Measurements from ENCODE around the gene CATSPERD.

Gene CATSPERD

DNA sequence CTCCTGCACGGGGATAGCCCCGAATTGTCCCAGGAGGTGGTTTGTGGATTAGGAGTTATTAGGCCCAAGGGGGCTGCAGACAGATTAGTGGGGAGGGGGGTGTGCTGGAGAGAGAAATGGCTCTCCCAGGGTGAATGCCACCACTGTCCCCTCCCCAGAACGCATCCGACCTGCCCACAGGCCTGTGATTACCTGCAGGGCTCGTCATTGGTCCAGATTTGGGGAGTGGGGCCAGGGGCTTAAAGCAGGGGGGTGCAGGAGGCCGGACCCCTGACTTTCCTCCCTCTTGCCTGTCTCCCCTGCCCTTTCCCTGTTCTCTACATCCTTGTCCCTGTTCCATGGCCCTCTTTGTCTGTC lies 85.7 kb downstream of the CATSPERD start:
- no peak for DNase-seq (ENCODE audit: low spot score)

DNA sequence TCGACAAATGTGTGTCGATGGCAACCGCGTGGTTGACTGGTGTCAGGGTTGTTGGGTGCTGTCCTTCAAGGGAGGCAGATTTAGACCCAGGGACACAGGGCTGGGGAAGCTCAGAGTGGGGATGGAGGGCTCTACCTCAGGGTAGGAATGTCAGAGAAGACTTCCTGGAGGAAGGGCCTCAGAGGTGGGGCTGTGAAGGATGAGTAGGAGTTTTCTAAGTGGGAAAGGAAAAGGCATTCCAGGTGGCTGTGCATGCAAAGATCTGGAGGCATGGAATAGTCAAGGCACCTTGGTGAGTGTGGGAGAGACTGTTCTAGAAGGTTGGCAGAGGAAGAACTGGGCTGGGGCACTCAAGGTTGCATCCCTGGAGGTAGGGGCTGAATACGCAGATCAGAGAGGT lies 86.5 kb downstream of the CATSPERD start:
- no peak for DNase-seq (ENCODE audit: low spot score)

DNA sequence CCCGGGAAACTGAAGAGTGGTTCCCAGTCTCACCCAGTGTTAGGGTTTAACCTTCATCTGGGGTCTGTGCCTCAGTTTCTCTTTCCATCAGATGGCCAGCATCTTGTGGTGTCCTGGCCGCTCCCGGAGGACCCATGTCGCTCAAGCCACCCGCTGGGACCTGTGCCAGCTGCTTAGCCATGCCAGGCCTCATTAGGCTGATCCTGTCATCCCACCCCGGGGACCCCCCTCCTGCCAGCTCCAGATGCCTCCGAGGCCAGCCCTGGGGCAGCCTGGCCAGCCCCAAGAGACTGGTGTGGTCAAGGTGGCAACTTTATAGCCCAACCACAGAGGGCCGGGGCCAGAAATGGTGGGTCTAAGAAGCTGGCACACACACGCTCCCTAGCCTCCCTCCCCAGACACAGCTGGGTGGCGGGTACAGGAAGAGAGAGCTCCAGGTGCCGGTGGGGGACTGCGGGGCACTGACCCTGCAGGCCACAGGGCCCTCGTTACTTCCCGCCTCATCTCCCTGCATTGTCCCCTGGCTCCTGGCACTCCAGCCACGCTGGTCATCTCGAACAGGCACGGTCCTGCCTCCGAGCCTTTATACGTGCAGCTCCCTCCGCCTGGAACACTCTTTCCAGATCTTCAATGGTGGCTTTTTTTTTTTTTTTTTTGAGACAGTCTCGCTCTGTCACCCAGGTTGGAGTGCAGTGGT lies 87.8 kb downstream of the CATSPERD start:
- no peak for DNase-seq (ENCODE audit: low spot score)

DNA sequence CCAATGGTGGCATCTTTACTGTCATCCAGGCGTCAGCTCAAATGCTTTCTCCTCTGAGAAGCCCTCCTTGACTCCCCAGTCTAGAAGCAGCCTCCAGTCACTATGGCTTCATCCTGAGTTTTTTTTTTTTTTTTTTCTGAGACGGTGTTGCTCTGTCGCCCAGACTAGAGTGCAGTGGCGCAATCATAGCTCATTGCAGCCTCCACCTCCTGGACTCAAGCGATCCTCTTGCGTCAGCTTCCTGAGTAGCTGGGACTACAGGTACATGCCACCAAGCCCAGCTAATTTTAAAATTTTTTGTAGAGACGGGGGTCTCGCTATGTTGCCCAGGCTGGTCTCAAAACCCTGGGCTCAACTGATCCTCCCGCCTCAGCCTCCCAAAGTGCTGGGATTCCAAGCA lies 88.6 kb downstream of the CATSPERD start:
- no peak for DNase-seq (ENCODE audit: low spot score)

DNA sequence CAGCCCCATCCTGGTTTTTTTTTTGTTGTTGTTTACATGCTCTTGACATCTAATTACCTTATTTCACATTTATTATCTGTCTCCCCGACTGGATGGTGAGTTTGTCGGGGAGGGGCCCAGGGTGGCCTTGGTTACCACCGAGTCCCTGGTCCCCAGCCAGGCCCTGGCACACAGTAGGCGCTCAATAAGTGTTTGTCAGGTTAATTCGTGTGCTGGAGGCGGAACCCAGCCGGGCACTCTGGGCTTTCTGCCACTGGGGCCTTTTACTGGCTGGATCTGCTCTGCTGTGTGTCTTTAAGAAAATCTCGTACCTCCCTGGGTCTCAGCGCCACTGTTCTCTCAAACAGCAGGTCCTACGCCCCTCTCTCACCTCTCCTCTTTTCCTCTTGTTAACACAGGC lies 89.0 kb downstream of the CATSPERD start:
- no peak for DNase-seq (ENCODE audit: low spot score)

DNA sequence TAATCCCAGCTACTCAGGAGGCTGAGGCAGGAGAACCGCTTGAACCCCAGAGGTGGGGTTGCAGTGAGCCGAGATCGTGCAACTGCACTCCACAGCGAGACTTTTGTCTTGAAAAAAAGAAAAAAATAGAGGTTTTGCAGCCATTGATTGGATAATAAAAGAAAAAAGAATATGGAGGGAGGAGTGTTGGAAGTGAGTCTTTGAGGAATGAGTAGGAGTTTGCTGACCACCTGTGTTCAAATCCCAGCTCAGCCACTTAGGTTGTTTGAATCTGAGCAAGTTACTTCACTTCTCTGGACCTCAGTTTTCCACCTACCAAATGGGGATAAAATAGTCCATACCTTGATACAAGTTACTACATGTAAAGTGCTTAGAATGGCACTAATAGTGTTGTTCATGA lies 90.7 kb downstream of the CATSPERD start:
- DNase-seq (ENCODE audit: low spot score) = no peak

DNA sequence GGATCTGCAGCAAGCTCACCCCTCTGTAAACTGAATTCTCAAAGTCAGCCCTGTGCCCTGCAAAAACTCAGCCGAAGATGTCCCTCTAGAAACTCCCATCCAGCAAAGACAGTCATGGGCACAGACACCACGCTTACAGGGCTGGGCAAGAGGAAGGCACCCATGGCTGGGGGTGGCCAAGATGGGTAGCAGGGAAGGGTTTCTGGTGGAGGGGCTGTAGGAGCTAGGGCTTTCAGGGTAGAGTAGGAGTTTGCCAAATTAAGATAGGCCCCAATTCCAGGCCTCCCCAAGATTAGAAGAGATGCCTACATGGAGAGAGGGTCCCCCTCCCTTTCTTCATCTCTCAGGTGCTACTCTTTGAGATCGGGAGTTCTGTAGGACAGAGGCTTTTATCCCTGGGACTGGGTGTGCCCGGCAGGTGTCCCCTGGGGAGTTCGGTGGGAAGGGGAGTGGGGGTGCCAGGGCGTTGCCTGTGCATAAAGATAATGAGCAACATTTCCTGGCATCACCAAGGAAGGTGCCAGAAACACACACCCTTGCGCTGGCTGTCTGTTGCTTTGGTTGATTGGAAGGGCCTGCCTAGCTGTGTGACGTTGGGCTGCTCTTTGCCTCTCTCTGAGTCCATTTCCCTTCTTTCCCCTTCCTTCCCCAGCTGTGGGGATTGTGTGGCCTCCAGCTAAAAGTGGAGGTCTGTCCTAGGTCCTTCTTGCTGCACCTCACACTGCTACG lies 93.8 kb downstream of the CATSPERD start:
- DNase-seq (ENCODE audit: low spot score) = no peak

DNA sequence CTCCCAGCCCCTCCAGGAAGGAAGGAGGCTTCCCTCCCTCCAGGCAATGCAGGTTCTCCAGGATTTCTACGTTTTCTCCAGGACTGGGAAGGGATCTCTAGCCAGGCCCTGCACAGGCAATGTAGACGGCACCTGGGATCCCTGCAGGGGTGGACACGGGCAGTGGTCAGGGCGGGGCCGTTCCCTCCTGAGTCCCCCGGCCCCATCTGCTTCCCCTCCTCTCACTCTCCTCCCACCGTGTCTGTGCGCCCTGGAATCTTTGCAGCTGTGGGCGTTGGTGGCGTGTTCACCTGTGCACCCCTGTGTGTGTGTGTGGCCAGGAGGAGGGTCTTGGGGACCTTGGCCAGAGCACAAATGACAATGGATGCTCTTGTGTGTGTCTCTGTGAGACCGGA lies 94.4 kb downstream of the CATSPERD start:
- DNase-seq (ENCODE audit: low spot score) = no peak

DNA sequence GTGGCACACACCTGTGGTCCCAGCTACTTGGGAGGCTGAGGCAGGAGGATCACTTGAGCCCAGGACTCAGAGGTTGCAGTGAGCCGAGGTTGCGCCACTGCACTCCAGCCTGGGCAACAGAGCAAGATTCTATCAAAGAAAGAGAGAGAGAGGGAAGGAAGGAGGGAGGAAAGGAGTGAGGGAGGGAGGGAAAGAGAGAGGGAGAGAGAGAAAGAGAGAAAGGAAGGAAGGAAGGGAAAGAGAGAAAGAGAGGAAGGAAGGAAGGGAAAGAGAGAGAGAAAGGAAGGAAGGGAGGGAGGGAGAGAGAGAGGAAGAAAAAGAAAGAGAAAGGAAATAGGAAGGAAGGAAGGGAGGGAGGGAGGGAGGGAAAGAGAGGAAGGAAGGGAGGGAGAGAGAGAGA lies 96.8 kb downstream of the CATSPERD start:
- DNase-seq (ENCODE audit: low spot score) = no peak

DNA sequence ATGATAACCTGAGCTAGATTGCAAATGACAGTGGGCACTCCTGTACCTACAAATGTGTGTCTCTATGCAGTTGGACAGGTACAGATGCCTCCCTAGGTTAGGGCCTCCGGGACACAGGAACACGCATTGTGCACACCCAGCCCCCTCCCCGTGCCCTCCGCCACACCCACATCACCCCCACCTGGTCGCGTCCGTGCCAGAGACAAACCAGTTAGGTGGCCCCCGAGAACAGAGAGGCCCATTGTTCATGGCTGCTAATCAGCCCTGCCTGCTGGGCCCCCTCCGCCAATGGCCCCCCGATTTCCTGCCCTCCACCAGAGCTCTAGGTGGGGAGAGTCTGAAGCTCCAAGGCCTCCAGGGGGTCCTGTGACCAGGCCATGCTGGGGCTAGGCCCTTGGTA lies 98.2 kb downstream of the CATSPERD start:
- no peak for DNase-seq (ENCODE audit: low spot score)

DNA sequence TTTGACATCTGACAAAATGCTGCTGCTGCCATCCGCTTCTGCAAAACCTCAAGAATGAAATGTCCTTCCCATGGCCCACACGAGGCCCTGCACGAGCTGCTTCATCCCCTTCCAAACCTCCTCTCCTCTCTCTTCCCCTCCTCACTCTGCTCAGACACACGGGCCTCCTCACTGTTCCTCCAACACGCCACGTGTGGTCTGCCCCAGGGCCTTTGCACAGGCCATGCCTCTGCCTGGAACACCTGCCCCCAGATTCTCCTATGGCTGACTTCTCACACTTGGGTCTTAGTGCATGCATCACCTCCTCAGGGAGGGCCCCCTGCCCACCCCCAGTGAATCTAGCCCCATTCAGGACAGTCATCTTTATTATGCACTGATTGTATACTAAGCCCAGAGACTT lies 100.3 kb downstream of the CATSPERD start:
- DNase-seq (ENCODE audit: low spot score) = no peak

DNA sequence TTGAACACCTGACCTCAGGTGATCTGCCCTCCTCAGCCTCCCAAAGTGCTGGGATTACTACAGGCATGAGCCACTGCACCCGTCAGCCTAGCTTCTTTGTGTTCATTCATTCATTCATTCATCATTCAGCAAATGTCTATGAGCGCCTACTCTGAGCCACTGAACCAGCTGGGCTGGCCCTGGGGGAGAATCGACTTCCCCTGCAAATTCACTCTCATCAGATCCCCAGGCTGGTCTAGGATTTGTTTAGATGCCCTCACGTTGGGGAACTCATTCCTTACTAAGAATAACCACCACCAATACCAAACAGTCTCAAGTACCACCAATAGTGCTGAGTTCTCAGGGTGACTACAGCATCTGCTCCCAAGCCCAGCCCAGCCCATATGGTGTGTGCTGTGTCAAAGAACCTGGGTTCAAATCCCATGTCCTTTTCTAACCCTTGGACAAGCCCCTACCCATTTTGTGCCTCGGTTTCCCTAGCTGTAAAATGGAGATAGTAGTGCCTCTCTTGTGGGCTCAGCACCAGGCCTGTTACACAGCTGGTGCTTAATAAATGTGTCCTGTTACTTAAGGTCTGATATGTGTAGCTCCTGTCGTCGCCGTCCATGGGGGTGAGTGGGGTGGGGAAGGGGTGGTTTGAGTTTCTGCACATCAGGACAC lies 101.2 kb downstream of the CATSPERD start:
- DNase-seq (ENCODE audit: low spot score) = no peak

DNA sequence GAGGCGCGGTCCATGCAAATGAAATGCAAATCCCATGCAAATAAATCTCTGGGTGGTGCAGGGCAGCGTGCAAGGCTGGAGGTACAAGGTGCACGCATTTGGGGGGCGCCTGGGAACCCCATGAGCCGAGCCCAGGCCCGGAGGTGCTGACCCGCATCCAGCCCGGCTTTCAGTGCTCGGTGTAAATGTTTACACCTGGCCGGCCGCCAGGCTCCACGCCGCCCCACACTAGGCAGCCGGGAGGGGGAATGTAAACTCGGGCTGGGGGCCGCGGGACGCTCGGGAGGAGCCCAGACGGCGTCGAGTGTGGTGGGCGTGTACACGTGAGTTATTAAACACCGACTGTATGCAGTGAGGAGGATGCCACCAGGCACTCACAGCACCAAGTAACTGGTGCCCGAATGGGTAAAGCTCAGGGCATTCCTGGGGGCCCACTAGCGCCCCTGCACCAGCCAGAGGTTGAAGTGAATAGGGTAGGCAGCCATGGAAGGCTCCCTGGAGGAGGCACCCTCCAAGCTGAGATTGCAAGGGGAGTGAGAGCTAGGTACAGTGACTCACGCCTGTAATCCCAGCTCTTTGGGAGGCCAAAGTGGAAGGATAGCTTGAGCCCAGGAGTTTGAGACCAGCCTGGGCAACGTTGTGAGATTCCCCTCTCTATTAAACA lies 101.9 kb downstream of the CATSPERD start:
- no peak for DNase-seq (ENCODE audit: low spot score)

DNA sequence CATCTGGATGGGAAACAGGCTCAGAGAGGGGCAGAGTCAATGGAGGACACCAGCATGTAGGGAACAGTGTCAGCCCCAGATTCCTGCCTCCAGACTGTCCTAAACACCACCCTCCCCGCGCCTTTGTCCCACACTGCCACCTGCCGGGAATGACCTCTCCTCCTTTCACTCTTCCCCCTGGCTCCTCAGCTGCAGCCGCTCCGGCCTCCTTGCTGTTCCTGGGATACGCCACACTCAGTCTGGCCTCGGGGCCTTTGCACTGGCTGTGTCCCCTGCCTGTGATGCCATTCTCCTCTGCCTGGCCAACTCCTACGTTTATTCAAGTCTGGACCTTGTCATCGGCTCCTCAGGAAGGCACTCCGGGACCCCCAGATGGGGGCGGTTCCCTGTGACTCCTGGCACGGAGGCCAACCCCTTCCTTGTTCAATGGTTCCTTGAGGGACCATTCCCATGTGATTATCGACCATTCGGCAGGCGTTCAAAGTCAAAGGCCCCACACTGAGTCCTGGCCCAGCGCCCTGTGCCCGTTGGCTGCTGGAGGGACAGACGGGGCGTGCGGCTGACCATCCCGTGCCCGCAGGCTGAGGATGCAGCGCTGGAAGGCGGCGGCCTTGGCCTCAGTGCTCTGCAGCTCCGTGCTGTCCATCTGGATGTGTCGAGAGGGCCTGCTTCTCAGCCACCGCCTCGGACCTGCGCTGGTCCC lies 103.3 kb downstream of the CATSPERD start:
- DNase-seq (ENCODE audit: low spot score) = peak; percentile 40

DNA sequence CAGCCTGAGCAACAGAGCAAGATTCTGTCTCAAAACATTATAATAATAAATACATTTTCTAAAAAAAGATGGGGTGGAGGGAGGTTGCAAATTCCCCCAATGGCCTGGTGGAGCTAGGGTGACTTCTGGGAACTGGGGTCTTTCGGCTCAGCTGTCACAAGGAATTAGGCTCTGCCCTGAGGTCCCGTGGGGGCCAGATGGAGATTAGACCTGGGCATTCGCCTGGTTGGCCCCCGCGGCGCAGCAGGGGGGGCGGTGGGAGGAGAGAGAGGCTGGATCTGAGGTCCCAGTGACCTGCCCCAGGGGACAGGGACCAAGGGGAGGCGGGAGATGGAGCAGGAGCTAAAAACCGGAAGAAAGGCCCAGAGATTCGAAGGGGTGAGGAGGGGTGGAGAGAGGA lies 104.3 kb downstream of the CATSPERD start:
- DNase-seq (ENCODE audit: low spot score) = no peak

DNA sequence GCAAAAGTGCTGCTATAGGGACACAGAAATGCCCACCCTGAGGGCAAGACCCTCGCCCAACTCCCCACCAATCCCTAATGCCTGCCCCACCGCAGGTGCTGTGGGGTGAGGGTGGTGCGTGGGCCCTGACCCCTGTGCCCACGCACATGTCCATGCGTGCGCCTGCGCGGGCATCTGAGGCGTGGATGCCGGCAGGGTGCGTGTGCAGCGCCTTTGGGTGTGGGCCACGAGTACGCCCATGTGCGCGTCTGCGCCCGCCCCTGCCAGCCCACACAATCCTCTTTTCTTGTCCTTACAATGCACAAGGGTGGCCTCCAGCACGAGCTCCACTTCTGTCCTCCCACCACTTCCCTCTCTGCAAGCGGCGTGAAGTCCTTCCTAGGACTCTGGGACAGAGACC lies 104.7 kb downstream of the CATSPERD start:
- no peak for DNase-seq (ENCODE audit: low spot score)

DNA sequence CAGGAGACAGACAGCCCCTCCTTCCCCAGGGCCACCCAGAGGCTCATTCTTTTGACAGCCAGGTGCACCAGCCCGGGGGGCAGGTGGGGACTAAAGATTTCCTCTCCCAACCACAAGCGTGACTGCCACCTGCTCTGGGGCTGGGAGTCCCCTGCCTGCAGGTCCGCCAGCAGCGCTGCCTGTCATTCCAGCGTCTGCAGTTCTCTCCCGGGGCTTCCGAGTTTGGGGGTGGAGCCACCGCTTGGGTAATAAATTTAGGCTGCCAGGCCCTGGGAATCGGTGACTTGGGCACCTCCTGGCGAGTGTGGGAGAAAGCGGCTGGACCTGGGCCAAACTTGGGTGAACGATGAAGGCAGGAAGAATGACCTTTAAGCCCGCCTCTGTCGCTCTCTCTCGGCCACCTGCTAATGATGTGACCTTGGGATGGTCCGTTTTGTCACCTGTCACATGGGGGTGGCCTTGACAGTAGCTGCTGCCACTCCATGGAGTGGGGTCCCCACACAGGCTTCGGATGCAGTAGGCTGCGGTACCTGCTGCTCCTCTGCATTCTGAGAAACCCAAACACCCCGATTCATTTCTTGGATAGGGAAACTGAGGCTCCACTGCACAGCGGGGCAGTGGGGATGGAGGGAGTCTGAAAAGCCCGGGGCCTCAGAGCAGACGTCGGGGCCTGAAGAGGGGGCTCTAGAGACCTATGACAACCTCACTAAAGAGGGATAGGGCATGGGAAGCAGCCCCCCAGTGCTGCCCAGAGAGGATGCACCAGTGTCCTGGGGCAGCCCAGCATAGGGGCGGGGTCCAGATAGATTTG lies 106.3 kb downstream of the CATSPERD start:
- DNase-seq (ENCODE audit: low spot score) = peak; percentile 45

DNA sequence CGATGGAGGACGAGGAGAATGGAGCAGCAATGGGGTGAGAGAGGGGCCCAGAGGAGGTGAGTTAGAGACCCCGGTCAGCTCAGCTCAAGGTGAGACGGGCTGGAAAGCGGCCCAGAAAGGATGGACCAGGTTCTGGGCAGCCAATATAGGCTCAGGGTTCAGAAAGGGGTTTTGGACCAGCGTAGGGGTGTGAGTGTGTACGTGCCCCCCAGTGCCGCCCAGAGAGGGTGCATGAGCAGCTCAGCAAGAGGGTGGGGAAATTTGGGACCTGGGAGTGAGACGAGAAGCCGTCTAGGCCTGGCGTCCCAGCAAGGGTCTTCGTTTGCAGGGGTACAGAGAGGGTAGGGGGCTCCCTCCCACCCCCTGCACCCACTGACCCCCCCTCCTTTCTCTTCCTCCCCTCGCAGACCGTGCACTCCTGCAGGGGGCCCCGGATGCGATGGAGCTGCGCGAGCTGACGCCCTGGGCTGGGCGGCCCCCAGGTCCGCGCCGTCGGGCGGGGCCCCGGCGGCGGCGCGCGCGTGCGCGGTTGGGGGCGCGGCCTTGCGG lies 107.0 kb downstream of the CATSPERD start:
- no peak for DNase-seq (ENCODE audit: low spot score)

DNA sequence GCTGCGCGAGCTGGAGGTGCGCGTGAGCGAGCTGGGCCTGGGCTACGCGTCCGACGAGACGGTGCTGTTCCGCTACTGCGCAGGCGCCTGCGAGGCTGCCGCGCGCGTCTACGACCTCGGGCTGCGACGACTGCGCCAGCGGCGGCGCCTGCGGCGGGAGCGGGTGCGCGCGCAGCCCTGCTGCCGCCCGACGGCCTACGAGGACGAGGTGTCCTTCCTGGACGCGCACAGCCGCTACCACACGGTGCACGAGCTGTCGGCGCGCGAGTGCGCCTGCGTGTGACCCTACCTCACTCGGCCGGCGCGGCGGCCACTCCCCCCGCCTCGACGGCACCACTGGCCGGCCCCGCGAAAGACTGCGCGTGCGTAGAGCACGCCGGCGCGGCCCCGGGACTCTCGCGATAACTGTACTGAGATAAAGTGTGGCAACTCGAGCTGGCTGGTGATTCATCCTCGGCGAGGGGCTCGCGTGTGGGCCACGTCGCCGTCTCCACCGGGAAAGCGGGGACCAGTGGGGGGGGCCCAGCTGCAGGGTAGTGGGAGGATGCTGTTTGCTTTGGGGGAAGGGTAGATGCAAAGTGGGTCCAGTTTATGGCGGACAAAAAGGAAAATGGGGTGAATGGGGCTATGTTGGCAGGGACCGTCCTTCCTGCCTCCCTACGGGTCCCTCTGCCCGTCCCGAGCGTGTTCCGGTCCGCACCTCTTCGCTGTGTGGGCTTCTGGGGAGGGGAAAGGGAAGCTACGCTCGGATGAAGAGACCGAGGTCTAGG lies 107.6 kb downstream of the CATSPERD start:
- DNase-seq (ENCODE audit: low spot score) = peak; percentile 100

Data from AG20443 (cell line).